ENCODE measurements around the gene FCHSD2.
"Not testable (repeated sequence)": the region's sequence is repeated elsewhere in the genome, so short reads cannot be mapped to it uniquely, and the experiment has no call there.

The FCHSD2 gene

DNA sequence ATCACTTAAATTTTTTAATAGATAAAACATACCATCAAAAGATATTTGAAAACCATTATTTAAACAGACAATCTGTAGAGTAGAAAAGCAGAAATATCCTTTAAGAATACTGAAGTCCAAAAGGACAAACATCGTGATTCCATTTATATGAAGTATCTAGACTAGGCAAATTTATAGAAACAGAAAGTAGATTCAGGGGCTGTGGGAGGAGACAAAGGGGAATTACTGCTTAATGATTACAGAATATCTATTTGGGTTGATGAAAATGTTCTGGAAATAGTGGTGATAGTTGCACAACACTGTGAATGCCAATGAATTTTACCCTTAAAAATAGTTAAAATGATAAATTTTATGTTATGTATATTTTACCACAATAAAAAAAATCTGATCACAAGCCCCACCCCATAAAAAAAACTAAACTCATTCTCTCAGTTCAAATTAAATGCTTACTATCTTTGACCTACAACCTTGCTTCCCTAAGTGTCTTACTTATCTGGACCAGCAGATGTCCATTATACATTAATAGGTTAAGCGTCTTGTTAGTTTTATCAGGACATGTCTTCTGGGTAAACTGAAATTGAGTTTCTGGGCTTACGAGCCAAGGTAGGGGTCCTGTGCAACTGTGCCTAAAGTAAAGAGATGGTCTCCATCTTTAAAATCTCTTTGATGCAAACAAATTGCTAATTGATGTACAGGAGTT, 86.3 kb downstream of the FCHSD2 start:
- DNase-seq = peak; percentile 55 to 79 (median 56)

DNA sequence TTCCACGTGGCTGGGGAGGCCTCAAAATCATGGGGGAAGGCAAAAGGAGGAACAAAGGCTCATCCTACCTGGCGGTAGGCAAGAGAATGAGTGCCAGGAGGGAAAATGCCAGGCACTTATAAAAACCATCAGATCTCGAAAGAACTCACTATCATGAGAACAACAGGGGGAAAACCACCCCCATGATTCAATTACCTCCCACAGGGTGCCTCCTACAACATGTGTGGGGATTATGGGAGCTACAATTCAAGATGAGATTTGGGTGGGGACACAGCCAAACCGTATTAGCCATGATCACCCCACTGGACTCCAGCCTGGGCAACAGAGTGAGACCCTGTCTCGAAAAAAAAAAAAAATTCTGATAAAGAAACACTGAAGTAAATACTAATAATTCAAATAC, 87.1 kb downstream of the FCHSD2 start:
- no peak for DNase-seq

DNA sequence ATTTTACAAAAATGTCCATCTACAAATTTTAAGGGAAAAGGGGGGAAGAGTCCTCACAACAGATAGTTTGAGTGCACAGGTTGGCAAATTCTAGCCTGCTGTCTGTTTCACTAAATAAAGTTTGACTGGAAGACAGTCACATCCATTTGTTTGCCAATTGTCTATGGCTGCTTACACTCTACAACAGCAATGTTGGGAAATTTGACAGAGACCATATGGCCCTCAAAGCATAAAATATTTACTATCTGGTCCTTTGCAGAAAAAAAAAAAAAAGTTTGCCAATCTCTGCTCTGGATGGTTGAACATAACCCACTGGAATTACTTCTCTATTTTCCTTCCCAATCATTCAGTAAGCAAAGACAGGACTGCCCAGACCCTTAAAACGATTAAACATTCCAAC, 88.2 kb downstream of the FCHSD2 start:
- no peak for DNase-seq

DNA sequence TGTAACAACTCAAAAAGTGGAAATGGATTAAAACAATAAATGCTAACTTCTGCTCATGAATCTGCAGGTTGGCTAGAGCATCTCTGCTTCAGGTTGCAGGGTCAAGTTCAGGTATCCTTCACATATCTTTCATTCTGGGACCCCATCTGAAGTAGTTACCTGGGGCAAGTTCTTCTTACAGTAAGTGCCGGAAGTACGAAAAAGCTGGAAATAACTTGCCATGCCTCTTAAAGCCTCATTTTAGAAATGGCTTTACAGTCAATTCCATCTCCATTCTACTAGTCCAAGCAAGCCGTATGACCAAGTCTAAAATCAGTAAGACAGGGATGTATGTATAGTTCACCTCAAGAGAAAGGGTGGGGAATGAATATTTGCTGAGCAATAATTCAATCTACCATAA, 93.7 kb downstream of the FCHSD2 start:
- no peak for DNase-seq

DNA sequence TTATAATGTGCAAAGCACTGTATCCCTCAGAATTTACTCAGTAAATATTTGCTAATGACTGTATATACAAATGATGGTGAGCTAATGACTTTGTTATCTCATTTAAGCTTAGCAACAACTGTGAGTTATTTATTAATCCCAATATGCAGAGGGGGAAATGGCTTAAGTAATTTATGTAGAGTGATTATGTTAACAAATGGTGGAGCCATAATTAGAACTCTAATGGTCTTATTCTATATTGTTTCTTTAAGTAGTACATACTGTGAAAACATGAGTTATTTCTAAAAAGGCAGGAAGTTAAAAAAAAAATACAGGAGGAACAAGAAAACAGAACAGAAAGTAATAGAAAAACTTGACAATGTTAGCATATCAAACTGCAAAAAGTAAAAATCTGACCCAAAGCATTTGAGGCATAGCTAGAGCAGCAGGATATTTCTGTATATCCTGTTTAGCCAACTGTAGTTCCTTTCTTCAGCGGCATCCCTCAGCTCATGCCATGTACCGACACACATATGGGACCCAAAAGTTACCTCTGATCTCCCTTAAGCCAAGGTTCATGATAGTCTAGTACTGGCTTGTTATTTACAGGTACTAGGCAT, 94.2 kb downstream of the FCHSD2 start:
- DNase-seq = peak; percentile 22 to 60 (median 47)

DNA sequence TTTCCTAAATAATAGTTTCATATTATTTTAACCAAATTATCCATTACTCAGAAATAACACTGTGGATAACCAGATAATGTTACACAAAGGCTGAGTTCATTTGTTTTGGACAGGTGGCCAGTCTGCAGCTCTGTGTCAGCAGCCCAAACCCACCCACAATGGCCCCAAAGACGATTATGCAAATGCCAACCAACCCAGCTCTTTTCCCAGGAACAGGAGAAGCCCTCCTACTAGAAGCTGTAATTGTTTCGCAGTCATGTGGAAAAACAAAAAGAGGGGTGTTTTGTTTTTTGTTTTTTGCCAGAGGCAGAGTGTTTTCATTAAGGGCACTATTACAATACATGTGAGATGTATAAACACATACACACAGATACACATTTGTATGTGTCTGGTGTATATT, 102.1 kb downstream of the FCHSD2 start:
- DNase-seq = no peak

DNA sequence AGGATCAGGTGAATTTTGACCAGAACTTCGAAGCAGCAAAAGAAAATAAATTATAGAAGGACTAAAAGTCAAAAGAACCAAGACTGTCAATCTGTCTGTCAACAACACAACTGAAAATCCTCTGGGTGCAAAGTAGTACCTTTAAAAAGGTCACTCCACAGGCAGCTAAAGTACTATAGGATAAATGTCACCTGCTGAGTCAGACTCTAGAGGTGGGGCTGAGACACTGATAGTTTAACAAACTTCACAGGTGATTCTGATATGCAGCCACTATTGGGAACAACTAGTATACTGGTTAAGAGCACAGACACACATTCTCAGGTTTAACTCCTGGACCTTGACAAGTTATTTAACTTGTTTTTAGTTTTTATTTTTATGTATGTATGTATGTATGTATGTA, 107.3 kb downstream of the FCHSD2 start:
- no peak for DNase-seq

DNA sequence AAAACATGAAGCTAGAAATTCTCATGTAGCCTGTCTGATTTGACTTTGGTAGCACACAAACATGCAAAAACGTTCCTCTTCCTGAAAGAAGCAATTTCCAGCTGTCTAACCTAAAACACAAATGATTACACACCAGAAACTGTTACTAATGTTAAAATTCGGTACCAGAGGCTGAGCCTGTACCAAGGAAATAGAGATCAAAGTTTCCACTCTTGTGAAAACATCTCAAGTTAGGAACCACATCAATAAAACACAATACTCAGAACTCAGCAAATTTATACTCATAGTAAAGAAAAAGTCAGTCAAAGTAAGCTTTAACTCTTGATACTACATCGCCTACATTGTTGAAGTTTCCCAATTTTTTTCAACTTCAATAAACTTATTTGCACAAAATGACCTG, 107.8 kb downstream of the FCHSD2 start:
- DNase-seq = peak in 1 of 3 donors; percentile 10

DNA sequence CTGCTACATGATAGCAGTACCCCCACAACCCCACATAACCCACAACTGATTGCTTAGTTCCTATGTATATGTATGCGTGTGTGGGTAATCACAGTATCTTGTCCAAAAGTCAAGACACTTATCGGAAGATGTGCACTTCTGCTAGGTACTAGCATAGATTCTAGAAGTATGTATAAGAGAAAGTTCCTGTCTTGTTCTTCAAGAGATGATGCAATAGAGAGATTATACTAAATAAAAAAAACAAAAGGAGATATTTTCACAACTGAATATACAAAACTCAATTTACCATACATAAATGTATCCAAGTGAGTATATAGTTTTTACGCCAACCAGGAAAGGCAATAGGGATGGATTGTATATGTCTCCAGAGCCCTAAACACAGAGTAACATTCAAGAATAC, 112.0 kb downstream of the FCHSD2 start:
- no peak for DNase-seq

DNA sequence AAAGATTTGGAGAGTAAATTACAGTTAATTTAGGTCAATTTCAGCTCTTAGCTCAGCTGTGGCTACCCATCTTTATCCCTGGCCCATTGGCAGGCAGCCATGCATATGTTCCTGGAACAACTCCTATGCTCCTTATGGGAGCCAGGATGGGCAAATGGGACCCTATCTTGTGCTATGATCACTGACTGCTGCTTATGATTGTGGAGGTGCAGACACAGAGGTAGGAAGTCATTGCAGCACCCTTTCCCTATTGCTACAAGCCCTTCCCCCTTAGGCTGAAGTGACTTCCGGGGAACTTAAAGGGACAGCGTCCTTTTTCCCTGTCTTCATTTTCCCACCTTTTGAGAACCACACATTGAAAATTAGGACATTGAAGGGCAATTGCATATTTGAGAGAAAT, 112.7 kb downstream of the FCHSD2 start:
- no peak for DNase-seq

DNA sequence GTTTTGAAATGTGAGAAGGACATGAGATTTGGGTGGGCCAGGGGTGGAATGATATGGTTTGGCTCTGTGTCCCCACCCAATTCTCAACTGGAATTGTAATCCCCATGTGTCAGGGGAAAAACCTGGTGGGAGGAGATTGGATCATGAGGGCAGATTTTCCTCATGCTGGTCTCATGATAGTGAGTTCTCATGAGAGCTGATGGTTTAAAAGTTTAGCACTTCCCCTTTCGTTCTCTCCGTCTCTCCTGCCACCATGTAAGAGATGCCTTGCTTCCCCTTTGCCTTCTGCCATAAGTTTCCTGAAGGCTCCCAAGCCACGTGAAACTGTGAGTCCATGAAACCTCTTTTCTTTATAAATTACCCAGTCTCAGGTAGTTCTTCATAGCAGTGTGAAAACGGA, 113.5 kb downstream of the FCHSD2 start:
- DNase-seq = peak; percentile 88 to 94 (median 93)

DNA sequence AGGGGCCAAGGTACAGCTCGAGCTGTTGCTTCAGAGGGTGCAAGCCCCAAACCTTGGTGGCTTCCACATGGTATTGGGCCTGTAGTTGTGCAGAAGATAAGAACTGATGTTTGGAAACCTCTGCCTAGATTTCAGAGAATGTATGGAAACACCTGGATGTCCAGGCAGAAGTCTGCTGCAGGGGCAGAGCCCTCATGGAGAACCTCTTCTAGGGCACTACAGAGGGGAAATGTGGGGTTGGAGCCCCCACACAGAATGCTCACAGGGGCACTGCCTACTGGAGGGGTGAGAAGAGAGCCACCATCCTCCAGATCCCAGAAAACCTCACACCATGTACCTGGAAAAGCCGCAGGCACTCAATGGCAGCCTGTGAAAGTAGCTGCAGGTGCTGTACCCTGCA, 114.3 kb downstream of the FCHSD2 start:
- DNase-seq = not testable (repeated sequence)

DNA sequence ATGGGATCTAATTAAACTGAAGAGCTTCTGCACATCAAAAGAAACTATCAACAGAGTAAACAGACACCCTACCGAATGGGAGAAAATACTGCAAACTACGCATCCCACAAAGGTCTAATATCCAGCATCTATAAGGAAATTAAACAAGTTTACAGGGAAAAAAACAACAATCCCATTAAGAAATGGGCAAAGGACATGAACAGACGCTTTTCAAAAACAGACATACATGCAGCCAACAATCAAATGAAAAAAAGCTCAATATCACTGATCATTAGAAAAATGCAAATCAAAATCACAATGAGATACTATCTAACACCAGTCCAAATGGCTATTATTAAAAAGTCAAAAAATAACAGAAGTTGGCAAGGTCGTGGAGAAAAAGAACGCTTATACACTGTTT, 117.5 kb downstream of the FCHSD2 start:
- no peak for DNase-seq

DNA sequence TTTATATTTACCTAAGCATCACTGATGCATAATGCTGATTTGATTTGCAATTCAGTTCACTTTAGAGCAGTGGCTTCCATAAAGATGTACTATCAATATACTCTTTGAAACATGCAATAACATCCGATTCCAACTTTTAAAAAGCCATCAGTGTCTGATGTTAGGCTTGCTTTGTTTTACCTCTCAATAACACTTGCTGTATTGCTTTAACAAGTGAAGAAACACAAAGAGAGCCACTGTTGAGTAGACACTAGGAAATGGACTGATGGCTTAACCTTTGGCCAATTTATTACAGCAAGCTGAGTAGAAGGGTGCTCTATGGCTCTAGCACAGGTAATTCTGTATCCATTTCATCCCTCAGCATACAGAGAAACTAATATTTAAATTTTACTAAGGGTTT, 122.1 kb downstream of the FCHSD2 start:
- no peak for DNase-seq

DNA sequence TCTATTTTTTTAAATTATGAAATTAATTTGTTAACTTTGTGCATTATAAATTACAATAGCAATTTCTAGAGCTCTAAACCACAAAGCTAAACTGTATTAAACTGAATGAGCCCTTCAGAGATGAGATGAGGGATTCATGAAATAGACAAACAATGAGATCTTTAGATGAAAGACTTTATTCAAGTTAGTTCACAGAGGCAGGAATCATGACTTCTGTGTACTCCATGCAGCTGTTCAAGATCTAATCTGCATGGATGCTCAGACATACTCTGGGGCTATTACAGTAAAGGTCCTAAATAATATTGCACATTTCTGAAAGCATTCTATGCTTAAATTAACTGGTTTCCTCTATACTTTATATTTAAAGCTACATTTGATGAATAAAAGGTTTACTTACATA, 122.7 kb downstream of the FCHSD2 start:
- no peak for DNase-seq

DNA sequence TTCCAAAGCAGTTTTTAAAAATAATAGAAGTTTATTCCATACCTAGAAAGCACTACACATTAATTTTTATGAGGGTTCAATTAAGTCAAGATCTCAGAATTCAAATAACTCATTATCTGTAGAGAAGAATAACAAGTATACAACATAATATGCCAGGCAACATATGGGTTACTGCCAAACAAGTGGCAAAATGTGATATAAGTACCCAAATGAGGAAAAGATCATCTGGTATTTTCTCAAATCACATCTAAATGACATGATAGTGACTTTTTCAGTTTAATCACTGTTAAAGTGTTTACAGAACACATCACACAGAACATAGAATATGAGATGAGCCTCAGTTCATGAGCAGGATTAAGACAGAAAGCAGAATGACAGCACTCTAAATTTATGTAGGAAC, 123.3 kb downstream of the FCHSD2 start:
- DNase-seq = no peak

DNA sequence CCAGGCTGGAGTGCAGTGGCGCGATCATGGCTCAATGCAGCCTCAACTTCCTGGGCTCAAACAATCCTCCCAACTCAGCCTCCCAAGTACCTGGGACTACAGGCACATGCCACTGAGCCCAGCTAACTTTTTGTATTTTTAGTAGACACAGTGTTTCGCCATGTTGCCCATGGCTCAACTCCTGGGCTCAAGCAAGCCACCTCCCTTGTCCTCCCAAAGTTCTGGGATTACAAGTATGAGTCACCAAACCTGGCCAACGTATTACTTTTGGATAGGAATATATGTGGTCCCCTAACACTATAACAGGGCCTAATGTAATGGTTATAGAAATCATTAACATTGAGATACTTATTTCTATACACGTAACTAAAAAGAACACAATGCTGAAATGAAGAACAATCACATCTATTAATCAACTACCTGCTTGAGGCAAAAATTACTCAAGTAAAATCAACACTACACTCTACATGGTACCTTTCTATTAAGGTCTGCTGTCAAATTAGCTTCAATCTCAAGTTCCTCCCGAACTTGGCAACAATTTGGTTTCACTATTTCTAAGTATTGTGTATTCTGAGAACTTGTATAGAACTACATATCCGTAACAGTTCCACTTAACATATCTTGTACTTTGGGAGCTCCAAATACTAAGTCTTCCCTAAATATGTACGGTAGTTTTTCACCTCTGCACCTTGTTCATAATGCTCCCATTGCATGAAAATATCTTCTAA, 124.9 kb downstream of the FCHSD2 start:
- DNase-seq = no peak

DNA sequence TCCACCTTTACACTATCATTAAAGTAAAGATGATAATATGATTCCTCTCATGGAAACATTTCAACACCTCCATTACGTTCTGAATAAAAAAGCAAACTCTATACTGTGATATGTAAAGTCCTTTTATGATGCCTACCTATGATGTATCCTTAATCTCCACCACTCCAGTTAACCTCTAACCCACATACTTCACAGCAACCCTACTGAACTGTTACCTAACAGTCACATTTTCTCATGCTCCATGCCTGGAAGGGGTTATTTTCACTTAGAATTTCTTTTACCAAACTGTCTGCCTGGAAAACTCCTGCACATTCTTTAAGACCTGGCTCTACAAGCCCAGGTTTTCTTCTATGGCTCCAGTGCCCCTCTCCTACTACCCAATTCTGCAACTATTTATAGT, 129.1 kb downstream of the FCHSD2 start:
- no peak for DNase-seq

DNA sequence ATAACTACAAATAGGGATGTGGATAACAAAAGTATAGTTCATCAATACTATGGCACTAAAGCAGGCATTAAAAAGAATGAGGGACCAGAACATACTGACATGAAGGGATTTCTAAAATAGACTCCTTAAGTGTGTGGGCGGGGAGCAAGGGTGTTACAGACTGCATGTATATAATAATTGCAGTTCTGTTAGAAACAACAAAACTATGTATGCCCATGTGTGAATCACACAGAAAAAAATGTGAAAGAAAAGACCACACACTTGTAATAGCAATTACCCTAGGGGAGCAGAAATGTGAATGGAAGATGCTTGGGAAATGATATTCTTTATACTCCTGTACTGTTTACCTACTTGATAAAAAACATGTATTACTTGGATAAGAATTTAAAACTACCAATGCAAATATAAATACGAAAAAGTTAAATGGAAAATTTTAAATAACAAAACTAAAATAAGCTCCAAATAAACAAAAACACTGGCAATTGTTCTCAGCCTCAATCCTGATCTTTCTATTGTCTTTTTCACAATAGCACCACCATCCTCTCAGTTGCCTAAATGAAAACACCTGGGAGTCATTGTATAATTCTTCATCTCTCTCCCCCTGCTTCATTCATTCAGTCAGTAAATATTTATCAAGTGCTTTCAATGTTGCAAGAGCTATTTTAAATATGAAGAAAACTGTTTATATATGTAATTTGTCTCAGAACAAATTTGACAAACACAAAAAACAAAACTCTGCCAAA, 129.8 kb downstream of the FCHSD2 start:
- DNase-seq = peak in 1 of 3 donors; percentile 10

DNA sequence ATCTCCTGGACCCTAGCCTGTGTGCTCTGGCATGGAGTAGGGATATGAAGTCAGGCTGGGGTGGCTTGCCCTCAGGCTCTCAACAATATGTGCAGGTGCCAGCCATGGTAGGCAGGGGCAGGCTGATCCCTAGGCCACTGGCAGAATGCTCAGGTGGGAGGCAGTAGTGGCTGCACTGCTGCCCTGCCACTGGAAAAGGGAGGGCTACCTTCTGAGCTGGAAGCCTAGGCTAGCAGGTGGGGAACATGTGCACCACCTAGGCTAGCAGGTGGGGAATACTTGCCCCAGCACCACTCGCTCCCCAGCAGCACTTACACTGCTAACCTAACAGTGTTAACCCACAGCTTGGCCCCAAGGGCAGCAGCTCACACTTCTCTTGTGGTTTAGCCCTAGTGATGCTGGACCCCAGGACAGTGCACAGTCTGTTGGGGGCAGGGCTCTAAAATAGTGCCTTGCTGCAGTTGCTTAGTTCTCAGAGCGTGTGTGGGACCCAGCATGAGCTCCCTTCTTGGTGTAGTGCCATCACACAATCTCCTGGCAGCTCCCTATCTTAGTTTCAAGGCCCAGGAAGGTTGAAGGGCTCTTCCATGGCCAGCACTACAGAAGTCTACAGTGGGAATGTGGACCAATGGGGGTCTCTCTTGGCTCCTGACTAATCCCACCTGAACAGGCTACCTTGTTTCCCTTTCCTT, 130.8 kb downstream of the FCHSD2 start:
- DNase-seq = no peak

DNA sequence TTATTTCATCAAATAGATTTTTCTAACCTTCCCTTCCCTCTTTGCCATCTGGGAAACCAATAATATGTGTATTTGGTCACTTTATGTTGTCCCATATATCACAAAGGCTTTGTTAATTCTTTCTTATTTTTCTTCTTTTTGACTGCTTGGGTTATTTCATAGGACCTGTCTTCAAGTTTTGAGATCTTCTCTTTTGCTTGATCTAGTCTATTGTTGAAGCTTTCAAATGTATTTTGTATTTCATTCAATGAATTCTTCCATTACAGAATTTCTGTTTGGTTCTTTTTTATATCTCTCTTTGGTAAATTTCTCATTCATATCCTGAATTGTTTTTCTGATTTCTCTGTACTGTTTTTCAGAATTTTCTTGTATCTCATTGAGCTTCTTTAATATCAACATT, 132.1 kb downstream of the FCHSD2 start:
- DNase-seq = no peak

DNA sequence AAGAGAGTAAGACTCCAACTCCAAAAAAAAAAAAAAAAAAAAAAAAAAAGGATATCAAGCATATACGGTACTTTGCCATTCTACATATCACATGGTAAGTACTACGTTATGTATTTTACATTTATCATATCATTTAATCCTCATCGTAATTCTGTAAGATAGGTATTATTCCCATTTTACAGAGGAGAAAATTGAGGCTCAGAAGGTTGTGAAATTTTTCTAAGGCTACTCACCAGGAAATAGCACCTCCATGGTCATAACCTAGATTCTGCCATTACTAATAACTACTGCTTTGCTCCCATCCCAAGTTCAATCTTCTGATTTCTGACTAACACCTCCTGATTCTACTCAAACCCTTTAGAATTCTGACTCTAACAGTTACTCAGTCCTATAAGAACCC, 138.0 kb downstream of the FCHSD2 start:
- no peak for DNase-seq

DNA sequence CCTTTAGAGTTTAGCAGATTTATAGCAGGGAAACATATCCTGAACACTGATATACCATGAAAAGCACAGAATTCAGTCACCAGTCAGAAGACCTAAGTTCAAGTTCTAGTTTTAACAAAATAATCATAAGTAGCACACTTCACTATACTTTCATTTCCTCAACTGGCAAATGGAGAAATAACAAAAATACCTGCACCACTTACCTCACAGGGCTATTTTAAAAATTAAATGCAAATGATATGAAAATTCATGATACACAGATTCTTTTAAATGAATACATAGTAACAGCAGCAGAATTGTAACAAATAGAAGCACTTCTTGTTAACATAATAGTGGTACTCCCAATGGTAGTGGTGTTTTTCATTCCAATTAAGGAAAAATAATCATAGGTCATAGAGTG, 139.0 kb downstream of the FCHSD2 start:
- no peak for DNase-seq
